Activated CD8-positive, alpha-beta memory T cell treated with anti-CD3 and anti-CD28 coated beads, Interleukin-2, amount 10 ng/mL, durations not matched to agents 7 days and 5 days (primary cell): Measurements from ENCODE around the gene ARHGAP26. TPM values are rescaled to one million over a fixed set of nuclear protein-coding genes. Genes with fewer than 3 reads are reported as not detected.

Experiments
- ATAC-seq: fragments of 150-1000 bp; cut with Tn5 transposase; one replicate; pipeline ENCODE4 v1.10.0; 2021; ENCODE audit warnings: moderate library complexity
- CTCF ChIA-PET: fragments of 350-600 bp; sonication (Branson Sonifier 250); formaldehyde crosslinking; loops from one replicate; lab custom pipeline; 2021; ENCODE audit warnings: antibody characterized with exemption; lab: Charles Lee
- DNase-seq: peaks from one replicate; pipeline ENCODE4 v3.0.0-alpha.2; 2020
- H3K27ac Mint-ChIP-seq: one replicate; pipeline ENCODE4 v1.8.0; 2021; ENCODE audit warnings: mild to moderate bottlenecking, mixed read lengths
- H3K27me3 Mint-ChIP-seq: one replicate; pipeline ENCODE4 v1.8.0; 2021; ENCODE audit warnings: mixed read lengths
- H3K36me3 Mint-ChIP-seq: one replicate; pipeline ENCODE4 v1.8.0; 2021; ENCODE audit warnings: mild to moderate bottlenecking, mixed read lengths
- H3K4me1 Mint-ChIP-seq: one replicate; pipeline ENCODE4 v1.8.0; 2021; ENCODE audit warnings: mixed read lengths
- H3K4me3 Mint-ChIP-seq: one replicate; pipeline ENCODE4 v1.8.0; 2021; ENCODE audit warnings: mild to moderate bottlenecking, moderate library complexity, mixed read lengths
- H3K9me3 Mint-ChIP-seq: one replicate; pipeline ENCODE4 v1.8.0; 2022; ENCODE audit warnings: low read depth, mixed read lengths
- total RNA-seq, 2 experiments: library from RNA; stranded (reverse); gene quantifications; one replicate each; pipeline ENCODE4 v1.2.3, GENCODE V29; 2021

Gene ARHGAP26
- total RNA-seq, 2 experiments from 2014 or later: 12.6 to 38.9 TPM

DNA sequence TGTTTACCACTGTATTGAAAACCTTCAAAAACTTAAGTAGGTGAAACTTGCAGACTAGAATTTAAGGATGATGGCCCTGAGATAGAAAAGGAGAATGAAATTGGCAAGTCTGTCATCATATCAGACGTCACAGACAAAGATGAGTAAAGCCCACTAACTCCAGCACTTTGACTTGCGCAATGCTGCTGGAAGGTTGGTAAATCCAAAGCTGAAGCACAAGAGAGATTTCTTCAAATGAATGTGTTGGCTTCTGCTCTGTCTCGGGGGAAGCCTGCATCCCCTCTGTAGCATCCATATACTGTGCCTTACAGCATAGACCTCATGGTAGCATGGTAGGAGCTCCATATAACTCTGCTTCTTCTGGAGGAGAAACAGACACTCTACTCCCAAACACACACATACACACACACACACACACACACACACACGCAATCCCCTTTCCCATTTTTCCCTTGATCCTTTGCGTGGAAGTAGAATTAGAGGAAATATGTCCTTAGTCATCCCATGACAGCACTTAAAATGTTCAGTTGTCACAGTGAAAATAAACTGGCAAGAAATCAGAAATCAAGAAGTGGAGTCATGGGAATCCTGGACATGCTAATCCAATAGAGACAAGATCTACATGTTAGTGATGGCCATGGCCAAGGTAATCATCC, 391.8 kb downstream of the ARHGAP26 start:
- H3K9me3 Mint-ChIP-seq: no peaks in the 10 kb centered on the region
- DNase-seq (no peak), ATAC-seq (no peak)
- no peaks in the 10 kb centered on the region for H3K27me3 Mint-ChIP-seq
- H3K4me1 Mint-ChIP-seq: no peaks in the 10 kb centered on the region
- H3K4me3 Mint-ChIP-seq: no peak overlapping the region
- H3K36me3 Mint-ChIP-seq: peaks cover 6% of the 10 kb centered on the region
- CTCF ChIA-PET: no interaction called here
- no peak overlapping the region for H3K27ac Mint-ChIP-seq

DNA sequence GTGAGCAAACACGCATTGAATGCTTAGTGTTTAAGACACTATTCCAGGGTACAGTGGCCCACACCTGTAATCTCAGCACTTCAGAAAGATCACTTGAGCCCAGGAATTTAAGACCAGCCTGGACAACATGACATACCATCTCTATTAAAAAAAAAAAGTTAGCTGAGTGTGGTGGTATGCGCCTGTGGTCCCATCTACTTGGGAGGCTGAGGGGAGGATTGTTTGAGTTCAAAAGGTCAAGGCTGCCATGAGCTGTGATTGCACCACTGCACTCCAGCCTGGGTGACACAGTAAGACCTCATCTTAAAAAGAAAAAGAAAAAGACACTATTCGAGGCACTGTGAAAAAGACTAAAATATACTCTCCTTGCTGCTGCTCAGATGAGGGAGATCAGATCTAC, 392.6 kb downstream of the ARHGAP26 start:
- H3K27ac Mint-ChIP-seq: no peak overlapping the region
- H3K36me3 Mint-ChIP-seq: peaks cover 6% of the 10 kb centered on the region
- H3K4me3 Mint-ChIP-seq: no peak overlapping the region
- H3K4me1 Mint-ChIP-seq: no peaks in the 10 kb centered on the region
- DNase-seq (no peak), ATAC-seq (no peak)
- CTCF ChIA-PET: no interaction called here
- no peaks in the 10 kb centered on the region for H3K9me3 Mint-ChIP-seq
- no peaks in the 10 kb centered on the region for H3K27me3 Mint-ChIP-seq

DNA sequence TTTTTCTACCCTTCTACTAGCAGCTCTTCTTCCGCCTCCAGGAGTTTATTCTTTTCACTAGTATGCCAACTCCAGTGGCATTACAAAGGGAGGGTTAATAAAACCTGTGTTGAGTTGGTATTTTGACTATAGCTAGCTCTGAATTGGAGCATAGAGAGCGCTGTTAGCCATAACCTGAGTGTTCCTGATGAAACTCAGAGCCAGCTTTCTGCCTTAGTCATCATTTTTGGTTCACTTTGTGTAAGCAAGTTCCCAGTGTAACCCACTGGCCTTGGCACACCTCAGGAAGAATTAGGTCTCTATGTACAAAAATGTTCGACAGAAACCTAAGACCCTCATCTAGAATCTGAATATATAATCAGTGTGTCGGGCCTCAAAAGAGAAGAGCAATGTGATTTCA, 394.4 kb downstream of the ARHGAP26 start:
- CTCF ChIA-PET: no interaction called here
- Mint-ChIP-seq H3K4me1 (no peaks in the 10 kb centered on the region), H3K27ac (no peak overlapping the region), H3K27me3 (no peaks in the 10 kb centered on the region), H3K9me3 (no peaks in the 10 kb centered on the region), H3K4me3 (no peak overlapping the region), H3K36me3 (peaks cover 3% of the 10 kb centered on the region)
- DNase-seq: no peak
- no peak for ATAC-seq

DNA sequence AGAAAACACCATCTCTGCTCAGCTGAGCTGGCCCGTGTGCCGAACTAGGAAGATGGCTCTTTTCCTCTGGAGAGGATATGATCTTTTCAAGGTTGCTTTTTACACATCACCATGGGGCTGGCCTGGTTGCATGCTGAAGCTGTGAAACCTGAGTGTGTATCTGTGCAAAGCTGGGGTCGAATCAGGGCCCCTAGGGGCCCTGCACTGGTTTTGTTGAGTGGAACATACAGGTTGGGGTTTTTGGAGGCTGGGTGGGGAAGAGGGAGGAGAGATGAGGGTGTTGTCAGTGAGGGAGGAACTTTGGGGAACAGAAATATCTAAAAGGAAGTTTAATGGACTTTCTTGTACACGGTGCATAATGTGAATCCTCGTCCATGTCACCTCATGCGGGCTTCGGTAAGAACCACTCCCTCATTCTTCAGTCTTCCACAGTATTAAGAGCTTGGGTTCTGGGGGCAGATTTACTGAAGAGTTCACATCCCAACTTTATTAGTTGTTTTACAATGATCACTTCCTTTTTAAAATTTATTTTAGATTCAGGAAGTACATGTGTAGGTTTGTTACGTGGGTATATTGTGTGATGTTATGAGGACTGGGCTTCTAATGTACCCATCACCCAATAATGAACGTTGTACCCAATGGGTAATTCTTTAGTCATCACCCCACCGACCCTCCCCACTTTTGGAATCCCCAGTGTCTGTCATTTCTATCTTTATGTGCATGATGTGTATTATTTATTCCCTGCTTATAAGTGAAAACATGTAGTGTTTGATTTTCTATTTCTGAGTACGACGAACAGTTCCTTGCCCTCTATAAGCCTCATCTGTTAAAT, 395.1 kb downstream of the ARHGAP26 start:
- DNase-seq (no peak), ATAC-seq (no peak)
- no peaks in the 10 kb centered on the region for H3K27me3 Mint-ChIP-seq
- no peaks in the 10 kb centered on the region for H3K9me3 Mint-ChIP-seq
- H3K4me1 Mint-ChIP-seq: no peaks in the 10 kb centered on the region
- H3K27ac Mint-ChIP-seq: no peak overlapping the region
- H3K36me3 Mint-ChIP-seq: peaks cover 3% of the 10 kb centered on the region
- no peak overlapping the region for H3K4me3 Mint-ChIP-seq
- CTCF ChIA-PET: no interaction called here

DNA sequence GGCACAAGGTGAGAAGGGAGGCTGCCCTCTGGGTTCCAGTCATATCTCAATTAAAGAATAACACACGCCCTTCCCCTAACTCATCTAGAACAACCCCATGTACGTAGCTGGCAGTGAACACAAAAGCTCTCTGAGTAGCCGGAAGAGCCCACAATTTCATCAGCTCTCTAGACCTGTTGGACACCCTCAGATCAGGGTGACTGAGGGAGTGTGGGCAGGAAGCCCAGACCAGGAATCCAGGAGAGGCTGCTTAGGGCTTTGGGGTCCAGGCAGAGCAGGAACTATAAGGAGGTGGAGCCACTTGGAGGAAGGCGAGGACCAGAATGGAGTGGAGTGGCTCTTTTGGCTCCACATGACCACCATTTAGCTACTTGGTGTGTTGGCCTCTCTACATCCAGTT, 395.9 kb downstream of the ARHGAP26 start:
- CTCF ChIA-PET: no interaction called here
- Mint-ChIP-seq H3K27ac (no peak overlapping the region), H3K4me1 (no peaks in the 10 kb centered on the region), H3K27me3 (no peaks in the 10 kb centered on the region), H3K36me3 (peaks cover 3% of the 10 kb centered on the region), H3K9me3 (no peaks in the 10 kb centered on the region), H3K4me3 (no peak overlapping the region)
- DNase-seq: no peak
- no peak for ATAC-seq

DNA sequence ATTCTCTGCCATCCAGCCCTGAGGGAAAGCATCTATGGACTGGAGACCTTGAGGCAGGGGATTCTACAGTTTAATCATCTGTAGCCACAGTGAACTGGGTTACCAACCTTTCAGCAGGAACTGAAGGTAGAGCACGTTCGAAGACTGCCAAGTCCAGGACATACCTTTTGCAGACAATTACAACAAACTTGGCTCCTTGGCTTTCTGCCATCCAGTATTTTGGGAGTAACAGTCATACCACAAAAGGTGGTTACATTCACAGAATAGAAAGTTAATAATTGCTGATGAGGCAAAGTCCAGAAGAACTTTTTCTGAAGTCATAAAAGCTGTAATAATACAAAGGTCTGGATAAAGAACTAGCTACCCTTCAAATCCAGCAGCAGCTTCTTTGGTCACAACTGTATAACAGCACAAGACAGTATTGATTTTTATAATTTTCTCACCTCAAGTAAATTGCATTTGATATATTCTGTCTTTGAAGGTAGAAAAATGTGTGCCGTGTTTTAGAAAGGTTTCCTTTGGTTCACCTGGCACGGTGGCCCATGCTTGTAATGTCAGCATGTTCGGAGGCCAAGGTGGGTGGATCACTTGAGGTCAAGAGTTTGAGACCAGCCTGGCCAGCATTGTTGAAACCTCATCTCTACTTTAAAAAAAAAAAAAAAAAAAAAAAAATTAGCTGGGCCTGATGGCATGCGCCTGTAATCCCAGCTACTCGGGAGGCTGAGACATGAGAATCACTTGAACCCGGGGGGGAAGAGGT, 396.7 kb downstream of the ARHGAP26 start:
- Mint-ChIP-seq H3K27me3 (no peaks in the 10 kb centered on the region), H3K4me3 (no peak overlapping the region), H3K9me3 (no peaks in the 10 kb centered on the region), H3K27ac (no peak overlapping the region), H3K36me3 (peaks cover 3% of the 10 kb centered on the region), H3K4me1 (no peaks in the 10 kb centered on the region)
- no peak for DNase-seq
- no peak for ATAC-seq
- CTCF ChIA-PET: no interaction called here

DNA sequence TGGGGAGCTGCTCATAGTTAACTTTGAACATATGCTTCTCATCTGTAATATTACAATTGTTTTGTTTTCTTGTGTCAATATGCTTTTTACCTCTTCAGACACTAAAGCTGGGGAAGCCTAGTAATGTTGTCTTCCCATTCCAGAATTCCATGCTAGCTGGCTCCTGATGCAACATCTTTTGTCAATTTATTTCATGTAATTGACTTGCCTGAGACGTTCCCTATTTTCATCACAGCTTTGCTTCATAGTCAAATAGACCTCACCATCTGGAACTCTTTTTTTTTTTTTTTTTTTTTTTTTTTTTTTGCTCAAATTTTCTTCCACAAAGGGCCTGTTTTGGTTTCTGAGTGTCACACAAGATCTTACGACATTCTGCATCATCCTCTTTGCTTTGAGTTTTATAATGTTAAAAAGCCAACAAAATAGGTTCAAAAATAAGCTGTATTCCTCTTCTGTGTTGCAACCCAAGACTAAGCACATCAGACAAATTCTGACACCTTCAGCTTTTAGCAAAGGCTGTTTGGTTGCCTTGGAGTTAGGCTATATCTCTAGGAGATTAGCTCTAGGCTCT, 398.1 kb downstream of the ARHGAP26 start:
- H3K4me1 Mint-ChIP-seq: no peaks in the 10 kb centered on the region
- no peak for ATAC-seq
- CTCF ChIA-PET: no interaction called here

DNA sequence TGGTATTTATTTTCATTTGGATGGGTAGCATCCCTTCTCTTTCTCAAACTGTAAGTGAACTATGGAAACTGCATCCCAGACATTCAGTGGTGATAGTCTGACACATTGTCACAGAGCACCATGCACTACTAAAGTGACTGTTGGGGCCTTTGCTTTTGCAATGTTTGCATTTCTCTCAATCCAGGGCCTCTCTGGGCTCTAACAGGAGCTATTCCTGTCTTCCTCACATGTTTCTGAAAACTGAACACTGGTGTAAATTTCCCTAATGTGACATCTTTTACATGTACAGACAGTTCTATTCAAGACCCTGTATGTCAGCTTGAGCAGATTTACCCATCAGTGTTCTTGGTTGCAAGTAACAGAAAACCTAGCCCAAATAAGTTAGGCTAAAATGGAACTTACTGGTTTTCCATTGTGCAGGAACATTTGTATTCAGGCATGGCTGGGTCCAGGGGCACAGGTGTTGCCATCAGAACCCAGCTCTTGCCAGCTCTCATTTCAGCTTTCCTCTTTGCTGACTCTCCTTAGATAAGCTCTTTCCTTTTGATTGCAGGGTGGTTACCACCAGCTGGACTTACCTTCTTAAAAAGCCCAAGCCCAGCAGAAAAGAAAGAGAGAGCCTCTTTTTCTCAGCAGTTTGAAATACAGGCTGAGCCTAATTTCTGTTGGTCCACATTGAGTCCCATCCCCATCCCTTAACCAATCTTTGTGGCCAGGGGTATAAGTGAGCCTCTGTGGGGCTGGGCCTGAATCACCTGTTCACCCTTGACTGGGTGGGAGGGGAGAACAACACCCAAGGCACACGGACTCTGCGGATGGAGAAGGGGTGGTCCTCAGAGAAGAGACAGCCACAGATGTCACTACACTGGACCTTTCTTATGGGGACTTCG, 399.0 kb downstream of the ARHGAP26 start:
- Mint-ChIP-seq H3K4me3 (no peak overlapping the region), H3K27me3 (no peaks in the 10 kb centered on the region), H3K9me3 (no peaks in the 10 kb centered on the region), H3K4me1 (no peaks in the 10 kb centered on the region), H3K36me3 (no peaks in the 10 kb centered on the region), H3K27ac (no peak overlapping the region)
- ATAC-seq (no peak), DNase-seq (no peak)
- CTCF ChIA-PET: no interaction called here

More for the DNA sequence above, 398.1 kb downstream of the ARHGAP26 start:
- DNase-seq: no peak
- H3K27ac Mint-ChIP-seq: no peak overlapping the region
- H3K27me3 Mint-ChIP-seq: no peaks in the 10 kb centered on the region
- no peaks in the 10 kb centered on the region for H3K9me3 Mint-ChIP-seq
- no peak overlapping the region for H3K4me3 Mint-ChIP-seq
- H3K36me3 Mint-ChIP-seq: no peaks in the 10 kb centered on the region

DNA sequence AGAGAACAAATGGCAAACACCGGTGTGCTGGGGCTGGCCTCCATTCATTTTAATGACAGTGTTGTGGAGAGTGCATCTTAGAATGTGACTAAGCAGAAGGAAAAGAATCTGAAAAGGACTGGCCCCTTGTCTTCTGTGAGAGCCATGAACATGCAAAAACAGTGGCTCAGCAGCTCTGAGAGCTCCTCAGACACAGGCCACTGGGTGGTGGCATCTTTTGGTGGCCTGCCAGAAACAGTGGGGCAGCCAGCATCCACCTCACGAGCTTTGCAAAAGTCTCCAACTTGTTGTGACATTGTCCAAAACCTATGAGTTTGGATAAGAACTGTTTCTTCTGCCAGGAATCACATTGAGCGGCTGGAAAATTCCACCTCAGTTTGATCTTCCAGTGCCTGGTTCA, 399.9 kb downstream of the ARHGAP26 start:
- no peaks in the 10 kb centered on the region for H3K27me3 Mint-ChIP-seq
- H3K27ac Mint-ChIP-seq: no peak overlapping the region
- no peaks in the 10 kb centered on the region for H3K9me3 Mint-ChIP-seq
- DNase-seq (no peak), ATAC-seq (no peak)
- CTCF ChIA-PET: no interaction called here
- H3K36me3 Mint-ChIP-seq: no peaks in the 10 kb centered on the region
- H3K4me3 Mint-ChIP-seq: no peak overlapping the region
- H3K4me1 Mint-ChIP-seq: peaks cover 2% of the 10 kb centered on the region

DNA sequence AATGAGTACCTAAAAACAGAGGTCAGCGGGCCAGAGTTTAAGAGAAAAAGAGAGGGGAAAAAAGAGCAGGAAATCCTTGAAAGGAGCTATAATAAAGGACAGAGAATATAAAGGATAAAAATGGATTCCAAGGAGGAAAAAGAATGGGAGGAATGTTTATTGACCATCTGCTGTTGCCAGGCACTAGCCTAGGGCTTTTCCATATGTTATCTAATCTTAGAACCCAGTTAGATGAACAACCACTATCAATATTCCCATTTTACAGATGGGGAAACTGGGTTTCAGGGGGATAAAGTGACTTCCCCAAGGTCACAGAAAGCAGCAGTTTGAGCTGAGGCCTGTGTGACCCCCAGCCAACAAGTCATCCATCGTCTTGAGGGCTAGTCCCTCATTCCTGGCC, 400.8 kb downstream of the ARHGAP26 start:
- peaks cover 3% of the 10 kb centered on the region for H3K4me1 Mint-ChIP-seq
- DNase-seq (no peak), ATAC-seq (no peak)
- H3K9me3 Mint-ChIP-seq: no peaks in the 10 kb centered on the region
- CTCF ChIA-PET: no interaction called here
- H3K36me3 Mint-ChIP-seq: no peaks in the 10 kb centered on the region
- H3K27ac Mint-ChIP-seq: no peak overlapping the region
- H3K27me3 Mint-ChIP-seq: no peaks in the 10 kb centered on the region
- no peak overlapping the region for H3K4me3 Mint-ChIP-seq

DNA sequence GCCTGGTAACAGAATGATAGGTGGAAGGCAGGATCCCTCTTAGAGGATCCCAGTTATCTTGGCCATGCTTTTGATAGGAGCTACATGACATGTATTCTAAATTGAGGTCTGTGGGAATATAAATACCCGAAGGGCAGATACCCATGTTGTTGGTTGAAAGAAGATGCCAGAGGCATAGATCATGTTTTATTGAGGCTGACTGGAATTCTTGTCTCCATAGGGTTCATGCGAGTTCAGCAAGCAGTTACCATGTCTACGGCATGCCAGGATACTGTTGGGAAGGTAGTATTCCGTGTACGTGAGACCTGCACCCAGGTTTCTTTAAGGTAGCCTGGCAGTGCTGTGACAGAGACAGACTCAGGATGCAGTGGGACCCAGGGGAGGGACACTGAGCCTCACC, 402.6 kb downstream of the ARHGAP26 start:
- Mint-ChIP-seq H3K9me3 (no peaks in the 10 kb centered on the region), H3K27me3 (no peaks in the 10 kb centered on the region), H3K27ac (no peak overlapping the region), H3K4me3 (no peak overlapping the region), H3K4me1 (peaks cover 3% of the 10 kb centered on the region), H3K36me3 (no peaks in the 10 kb centered on the region)
- CTCF ChIA-PET: interaction anchor here (1.5 kb wide), 1 partner anchor 43 kb away, joined by 3 read pairs; no protein-coding TSS in a partner anchor
- DNase-seq (no peak), ATAC-seq (no peak)

DNA sequence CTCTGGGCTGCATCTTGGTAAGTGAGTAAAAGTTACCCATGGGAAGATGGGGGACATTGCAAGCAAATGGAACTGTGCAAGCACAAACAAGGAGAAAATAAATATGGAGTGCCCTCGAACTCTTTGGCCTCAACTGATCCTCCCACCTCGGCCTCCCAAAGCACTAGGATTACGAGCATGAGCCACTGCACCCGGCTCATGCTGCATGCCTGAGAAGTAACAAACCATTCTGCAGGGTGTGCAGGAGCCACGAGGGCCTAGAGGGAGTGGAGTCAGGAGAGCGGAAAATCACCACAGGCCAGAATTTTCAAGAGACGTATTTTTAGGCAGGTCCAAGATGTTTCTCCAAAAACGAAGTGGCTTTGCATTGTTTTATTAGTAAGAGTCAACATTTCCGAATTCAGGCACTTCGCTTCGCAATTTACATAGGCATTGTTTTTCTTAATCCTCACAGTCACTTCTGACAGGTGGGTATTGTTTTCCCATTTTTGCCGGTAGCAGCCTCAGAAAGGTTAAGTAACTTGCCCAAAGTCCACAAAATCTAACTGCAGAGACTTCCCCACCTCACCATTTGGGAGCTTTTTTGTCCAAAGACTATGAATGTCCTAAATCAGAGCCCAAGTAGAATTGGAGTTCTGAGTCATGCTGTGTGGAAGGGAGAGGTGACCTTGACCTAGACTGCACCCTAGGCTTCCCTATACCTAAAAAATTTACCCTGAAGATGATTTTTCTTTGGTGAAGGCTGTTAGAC, 403.1 kb downstream of the ARHGAP26 start:
- Mint-ChIP-seq H3K36me3 (no peaks in the 10 kb centered on the region), H3K27ac (no peak overlapping the region), H3K9me3 (no peaks in the 10 kb centered on the region), H3K27me3 (no peaks in the 10 kb centered on the region), H3K4me3 (no peak overlapping the region), H3K4me1 (peaks cover 3% of the 10 kb centered on the region)
- ATAC-seq (no peak), DNase-seq (no peak)
- CTCF ChIA-PET: no interaction called here
